Right hindlimb (tissue), 1 donor: ENCODE results near the gene ZNF740.
"Not testable (repeated sequence)": the region's sequence is repeated elsewhere in the genome, so short reads cannot be mapped to it uniquely, and the experiment has no call there.

Source experiments
- DNase-seq: peaks from one replicate; pipeline ENCODE4 v3.0.0-alpha.2; 2018

ZNF740 gene

GRCh38 chr12:53196486-53196885 lies 16.0 kb downstream of the ZNF740 start:
- DNase-seq: no peak

- DNase-seq: no peak
Measured at GRCh38 chr12:53197011-53197640, 16.6 kb downstream of the ZNF740 start.

GRCh38 chr12:53198486-53199110 lies 18.1 kb downstream of the ZNF740 start:
- DNase-seq: no peak

GRCh38 chr12:53199700-53200099 lies 19.2 kb downstream of the ZNF740 start:
- no peak for DNase-seq

- no peak for DNase-seq
Measured at GRCh38 chr12:53200107-53200457, 19.6 kb downstream of the ZNF740 start.

- no peak for DNase-seq
Measured at GRCh38 chr12:53200458-53201176, 20.1 kb downstream of the ZNF740 start.

GRCh38 chr12:53201177-53201541 lies 20.6 kb downstream of the ZNF740 start:
- DNase-seq: no peak

- no peak for DNase-seq
Measured at GRCh38 chr12:53201639-53202038, 21.1 kb downstream of the ZNF740 start.

GRCh38 chr12:53202316-53202715 lies 21.8 kb downstream of the ZNF740 start:
- not testable (repeated sequence) for DNase-seq

GRCh38 chr12:53204351-53204750 lies 23.8 kb downstream of the ZNF740 start:
- no peak for DNase-seq

GRCh38 chr12:53205747-53206419 lies 25.4 kb downstream of the ZNF740 start:
- no peak for DNase-seq

GRCh38 chr12:53207042-53207441 lies 26.5 kb downstream of the ZNF740 start, which contains the start of gene ITGB7:
Gene ITGB7, minus strand, starts transcription at chr12:53207251. Its CDS starts 6,808 bp downstream, at chr12:53200443.
- DNase-seq: no peak

- no peak for DNase-seq
Measured at GRCh38 chr12:53208435-53208834, 27.9 kb downstream of the ZNF740 start.

GRCh38 chr12:53208877-53209463 lies 28.4 kb downstream of the ZNF740 start:
- no peak for DNase-seq

- no peak for DNase-seq
Measured at GRCh38 chr12:53210843-53211242, 30.3 kb downstream of the ZNF740 start.

GRCh38 chr12:53211476-53212381 lies 31.2 kb downstream of the ZNF740 start:
- DNase-seq: peak; percentile 19

- no peak for DNase-seq
Measured at GRCh38 chr12:53212931-53213330, 32.4 kb downstream of the ZNF740 start.

GRCh38 chr12:53213348-53213747 lies 32.8 kb downstream of the ZNF740 start:
- DNase-seq: peak; percentile 85

- DNase-seq: no peak
Measured at GRCh38 chr12:53214221-53214620, 33.7 kb downstream of the ZNF740 start.

- DNase-seq: peak; percentile 45
Measured at GRCh38 chr12:53214687-53215455, 34.3 kb downstream of the ZNF740 start.

- no peak for DNase-seq
Measured at GRCh38 chr12:53215497-53215896, 35.0 kb downstream of the ZNF740 start.
